Sigmoid colon (tissue), 7 donors: Measurements from ENCODE around the gene HMCN1. TPM values are rescaled to one million over a fixed set of nuclear protein-coding genes. Genes with fewer than 3 reads are reported as not detected.
"Not testable (repeated sequence)": the region's sequence is repeated elsewhere in the genome, so short reads cannot be mapped to it uniquely, and the experiment has no call there.

Experiments
- DNase-seq: peaks from one replicate; pipeline ENCODE4 v3.0.0-alpha.2; 2019
- H3K27ac ChIP-seq, 4 donors: fragments of 200-600 bp; sonication (generic); one replicate each; pipeline ENCODE4 v1.5.1; 2016 to 2019; ENCODE audit warnings: mild to moderate bottlenecking in 1 of 4
- H3K27me3 ChIP-seq, 3 donors: fragments of 200-600 bp; sonication (generic); one replicate each; pipeline ENCODE4 v1.5.1; 2019; ENCODE audit warnings: mild to moderate bottlenecking in 1 of 3
- H3K36me3 ChIP-seq, 4 donors: fragments of 200-600 bp; sonication (generic); one replicate each; pipeline ENCODE4 v1.5.1; 2016 to 2019
- H3K4me1 ChIP-seq, 4 donors: fragments of 200-600 bp; sonication (generic); one replicate each; pipeline ENCODE4 v1.5.1; 2017 to 2019
- H3K4me3 ChIP-seq, 4 donors: fragments of 200-600 bp; sonication (generic); one replicate each; pipeline ENCODE4 v1.5.1; 2017 to 2019; ENCODE audit warnings: mild to moderate bottlenecking in 2 of 4, moderate library complexity in 1 of 4
- H3K9me3 ChIP-seq, 4 donors: fragments of 200-600 bp in 3 of 4; sonication (generic) in 3 of 4; one replicate each; pipeline versions ENCODE4 v1.5.1 to v1.6.1; 2013 to 2019
- CTCF ChIP-seq, 4 experiments: fragments of 450-650 bp in 3 of 4; fragments of 200-600 bp in 1 of 4; IDR thresholded peaks; one replicate each; pipeline ENCODE4 v1.5.1; 2016 to 2019; ENCODE audit warnings: antibody characterized with exemption in 4 of 4, mild to moderate bottlenecking in 3 of 4, moderate library complexity in 2 of 4
- EP300 ChIP-seq, 4 donors: sonication (generic); formaldehyde crosslinking; IDR thresholded peaks; one replicate each; pipeline ENCODE4 v1.6.1; 2017; ENCODE audit warnings: antibody characterized with exemption in 4 of 4
- POLR2A ChIP-seq, 2 donors: fragments of 450-650 bp; IDR thresholded peaks; one replicate each; pipeline ENCODE4 v1.6.1; 2016; ENCODE audit warnings: antibody characterized with exemption in 2 of 2, mild to moderate bottlenecking in 2 of 2, moderate library complexity in 2 of 2
- POLR2AphosphoS5 ChIP-seq, 4 donors: sonication (generic); formaldehyde crosslinking; IDR thresholded peaks; one replicate each; pipeline ENCODE4 v1.6.1; 2017; ENCODE audit warnings: antibody characterized with exemption in 4 of 4
- WGBS, 2 donors: extraction: QIAGEN DNeasy Blood & Tissue Kit; methylation state at CpG; one replicate each; pipeline ENCODE4 v1.1.7; 2013; 5-methylcytosine and 5-hydroxymethylcytosine counted together
- intact Hi-C: fragments of 100-400 bp; cut with DNase I; formaldehyde crosslinking; loops from one replicate; pipeline ENCODE4 v1.15.1; 2023
- polyA plus RNA-seq, 3 donors: library from polyadenylated mRNA; stranded (reverse); fragments of 200-250 nt; gene quantifications; one replicate each; pipeline ENCODE4 v1.2.3, GENCODE V29; 2013
- total RNA-seq, 4 donors: library from RNA; depleted of rRNA; stranded (reverse); fragments of >200 nt; gene quantifications; one replicate each; pipeline ENCODE4 v1.1.0, GENCODE V29; 2016
- donor health status: healthy with polysubstance abuse.
- donor health status: Bipolar disorder and iron deficiency.
- donor health status: healthy.

The HMCN1 gene
- total and polyA plus RNA-seq, 7 donors, result under 0.01 to 22.7 (median 6.7) TPM

DNA sequence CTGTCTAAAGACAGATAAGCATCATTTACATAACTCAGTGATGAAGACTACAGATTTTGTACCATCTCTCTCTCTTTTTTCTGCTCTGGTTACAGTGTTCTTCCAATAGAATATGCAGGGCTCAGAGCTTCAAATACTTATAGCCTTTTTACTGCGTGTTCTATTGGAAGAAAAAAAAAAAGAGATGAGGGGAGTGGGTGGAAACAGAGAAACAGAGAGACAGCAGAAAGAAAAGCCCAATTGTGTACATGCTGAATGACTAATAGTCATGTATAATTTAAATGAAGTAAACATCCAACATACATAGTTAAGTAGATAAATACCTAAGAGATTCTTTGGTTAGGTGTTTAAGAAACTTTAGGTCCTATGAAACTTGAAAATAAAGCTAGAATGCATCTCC, 151.9 kb downstream of the HMCN1 start:
- intact Hi-C loops, result no loop called here
- no peak for DNase-seq
- no peak for TF ChIP-seq EP300 (IDR thresholded peaks at IDR 0.05)
- TF ChIP-seq CTCF (IDR thresholded peaks at IDR 0.05), result no peak
- TF ChIP-seq POLR2AphosphoS5 (IDR thresholded peaks at IDR 0.05), result no peak
- no peak for TF ChIP-seq POLR2A (IDR thresholded peaks at IDR 0.05)
- Histone ChIP-seq H3K27ac (no peak overlapping the region), H3K9me3 (no peaks in the 10 kb centered on the region), H3K4me1 (no peaks in the 10 kb centered on the region), H3K36me3 (no peaks in the 10 kb centered on the region), H3K4me3 (no peak overlapping the region), H3K27me3 (no peaks in the 10 kb centered on the region)
- 85 to 88% methylated on average over 1 of the region's 1 CpG for WGBS, 2 donors

DNA sequence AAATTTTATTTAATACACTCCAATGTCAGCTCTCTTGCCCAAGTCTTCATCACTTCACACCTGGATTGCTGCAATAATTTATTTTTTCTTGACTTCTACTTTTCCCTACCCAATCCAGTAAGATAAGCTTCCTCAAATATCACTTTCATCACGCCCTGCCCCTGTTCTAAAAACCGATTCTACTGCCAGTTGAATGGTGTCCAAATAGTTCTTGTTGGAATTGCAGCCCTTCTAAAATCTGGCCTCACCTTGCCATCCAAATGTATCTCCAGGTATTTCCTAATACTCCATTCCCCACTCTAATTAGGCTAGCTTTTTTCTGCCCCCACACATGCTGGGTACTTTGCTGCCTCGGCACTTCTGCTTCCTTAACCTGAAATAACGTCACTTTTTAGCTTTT, 152.5 kb downstream of the HMCN1 start:
- H3K27me3 ChIP-seq, result no peaks in the 10 kb centered on the region
- intact Hi-C loops, result no loop called here
- H3K9me3 ChIP-seq, result no peaks in the 10 kb centered on the region
- no peak for DNase-seq
- H3K36me3 ChIP-seq, result no peaks in the 10 kb centered on the region
- no peak overlapping the region for H3K4me3 ChIP-seq
- H3K4me1 ChIP-seq, result no peaks in the 10 kb centered on the region
- TF ChIP-seq POLR2AphosphoS5 (IDR thresholded peaks at IDR 0.05) (no peak), EP300 (IDR thresholded peaks at IDR 0.05) (no peak), POLR2A (IDR thresholded peaks at IDR 0.05) (no peak), CTCF (IDR thresholded peaks at IDR 0.05) (no peak)
- 52 to 84% methylated on average over 4 of the region's 4 CpGs for WGBS, 2 donors
- H3K27ac ChIP-seq, result no peak overlapping the region

DNA sequence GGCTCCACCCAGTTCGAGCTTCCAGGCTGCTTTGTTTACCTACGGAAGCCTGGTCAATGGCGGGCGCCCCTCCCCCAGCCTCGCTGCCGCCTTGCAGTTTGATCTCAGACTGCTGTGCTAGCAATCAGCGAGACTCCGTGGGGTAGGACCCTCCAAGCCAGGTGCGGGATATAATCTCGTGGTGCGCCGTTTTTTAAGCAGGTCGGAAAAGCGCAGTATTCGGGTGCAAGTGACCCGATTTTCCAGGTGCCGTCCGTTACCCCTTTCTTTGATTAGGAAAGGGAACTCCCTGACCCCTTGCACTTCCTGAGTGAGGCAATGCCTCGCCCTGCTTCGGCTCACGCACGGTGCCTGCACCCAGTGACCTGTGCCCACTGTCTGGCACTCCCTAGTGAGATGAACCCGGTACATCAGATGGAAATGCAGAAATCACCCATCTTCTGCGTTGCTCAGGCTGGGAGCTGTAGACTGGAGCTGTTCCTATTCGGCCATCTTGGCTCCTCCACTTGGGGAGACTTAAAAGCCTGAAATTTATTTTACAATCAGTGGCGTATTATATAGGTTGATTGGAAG, 158.7 kb downstream of the HMCN1 start:
- H3K27me3 ChIP-seq, intact Hi-C loops, H3K4me1 ChIP-seq, H3K4me3 ChIP-seq, H3K27ac ChIP-seq, DNase-seq, H3K36me3 ChIP-seq, H3K9me3 ChIP-seq: not testable (repeated sequence)
- 88 to 93% methylated on average over 26 of the region's 26 CpGs for WGBS, 2 donors

- no peak for DNase-seq
- Histone ChIP-seq H3K27ac (peak overlapping the region in 1 of 4 donors; percentile 49), H3K36me3 (no peaks in the 10 kb centered on the region), H3K4me3 (no peak overlapping the region), H3K4me1 (no peaks in the 10 kb centered on the region), H3K9me3 (peaks cover 0 to 6% (median 0%) of the 10 kb centered on the region in 4 donors), H3K27me3 (no peaks in the 10 kb centered on the region)
- WGBS, 2 donors, result 60 to 81% methylated on average over 3 of the region's 3 CpGs
- intact Hi-C loops, result no loop called here
- no peak for TF ChIP-seq CTCF (IDR thresholded peaks at IDR 0.05)
- no peak for TF ChIP-seq POLR2A (IDR thresholded peaks at IDR 0.05)
- no peak for TF ChIP-seq POLR2AphosphoS5 (IDR thresholded peaks at IDR 0.05)
- TF ChIP-seq EP300 (IDR thresholded peaks at IDR 0.05), result no peak
Measured at GRCh38 chr1:185894791-185895190, 160.6 kb downstream of the HMCN1 start.

- no peaks in the 10 kb centered on the region for H3K27me3 ChIP-seq
Measured at GRCh38 chr1:185895208-185895900, 161.2 kb downstream of the HMCN1 start.

More at GRCh38 chr1:185895208-185895900, 161.2 kb downstream of the HMCN1 start:
- TF ChIP-seq CTCF (IDR thresholded peaks at IDR 0.05), result no peak
- no peak for TF ChIP-seq EP300 (IDR thresholded peaks at IDR 0.05)
- no peak for TF ChIP-seq POLR2AphosphoS5 (IDR thresholded peaks at IDR 0.05)
- TF ChIP-seq POLR2A (IDR thresholded peaks at IDR 0.05), result no peak
- H3K27ac ChIP-seq, result peak overlapping the region in 1 of 4 donors; percentile 49
- peaks cover 0 to 6% (median 0%) of the 10 kb centered on the region in 4 donors for H3K9me3 ChIP-seq
- no peaks in the 10 kb centered on the region for H3K4me1 ChIP-seq
- no peaks in the 10 kb centered on the region for H3K36me3 ChIP-seq
- 92 to 95% methylated on average over 1 of the region's 1 CpG for WGBS, 2 donors
- intact Hi-C loops, result no loop called here
- no peak for DNase-seq
- no peak overlapping the region for H3K4me3 ChIP-seq
